DOHH2 (cell line): Measurements from ENCODE around the gene KDM2A.
"Not testable (repeated sequence)": the region's sequence is repeated elsewhere in the genome, so short reads cannot be mapped to it uniquely, and the experiment has no call there.

Experiments used
- H3F3A ChIP-seq: fragments of 200-600 bp; sonication (generic), shearing (Covaris generic); 2 replicates; pipeline ENCODE4 v1.6.0; 2016; ENCODE audit warnings: antibody characterized with exemption, mild to moderate bottlenecking; ENCODE audit not compliant: control insufficient read depth, insufficient read depth
- H3K27ac ChIP-seq: fragments of 200-600 bp; sonication (generic); 2 replicates; pipeline ENCODE4 v1.5.1; 2014; ENCODE audit warnings: low read depth, mild to moderate bottlenecking, low read length, moderate library complexity
- H3K27me3 ChIP-seq: fragments of 200-600 bp; sonication (generic); 2 replicates; pipeline ENCODE4 v1.6.1; 2014; ENCODE audit warnings: mild to moderate bottlenecking, low read length, mixed read lengths; ENCODE audit not compliant: control insufficient read depth
- H3K36me3 ChIP-seq: fragments of 200-600 bp; sonication (generic); 2 replicates; pipeline ENCODE4 v1.6.1; 2014; ENCODE audit warnings: mild to moderate bottlenecking, low read length, moderate library complexity, mixed read lengths; ENCODE audit not compliant: control insufficient read depth
- H3K4me1 ChIP-seq: fragments of 200-600 bp; sonication (generic); 2 replicates; pipeline ENCODE4 v1.6.1; 2014; ENCODE audit warnings: mild to moderate bottlenecking, low read length, mixed read lengths; ENCODE audit not compliant: control insufficient read depth
- H3K4me2 ChIP-seq: fragments of 200-600 bp; sonication (generic); 2 replicates; pipeline ENCODE4 v1.6.0; 2014; ENCODE audit warnings: mild to moderate bottlenecking, low read length, moderate library complexity
- H3K4me3 ChIP-seq: fragments of 200-600 bp; sonication (generic); 2 replicates; pipeline ENCODE4 v1.5.1; 2014; ENCODE audit warnings: mild to moderate bottlenecking, low read length, mixed read lengths
- H3K79me2 ChIP-seq: fragments of 200-600 bp; sonication (generic); 2 replicates; pipeline ENCODE4 v1.6.1; 2014; ENCODE audit warnings: mild to moderate bottlenecking, low read length, mixed read lengths; ENCODE audit not compliant: control insufficient read depth
- H3K9me2 ChIP-seq: fragments of 200-600 bp; sonication (generic); replicated peaks from 2 replicates; pipeline ENCODE4 v1.6.1; 2014; ENCODE audit warnings: mild to moderate bottlenecking, low read length, mixed read lengths; ENCODE audit not compliant: control insufficient read depth
- H3K9me3 ChIP-seq: fragments of 200-600 bp; sonication (generic); 2 replicates; pipeline ENCODE4 v1.6.1; 2014; ENCODE audit warnings: antibody characterized with exemption, low read length, mixed read lengths; ENCODE audit not compliant: control insufficient read depth, insufficient read depth
- H4K20me1 ChIP-seq: fragments of 200-600 bp; sonication (generic); 2 replicates; pipeline ENCODE4 v1.6.0; 2014; ENCODE audit warnings: low read depth, mild to moderate bottlenecking, antibody characterized with exemption, low read length, moderate library complexity; ENCODE audit not compliant: control insufficient read depth, insufficient read depth
- EZH2phosphoT487 ChIP-seq: fragments of 200-600 bp; sonication (generic); IDR thresholded peaks from 2 replicates; pipeline ENCODE4 v1.6.1; 2017; ENCODE audit warnings: borderline replicate concordance, mild to moderate bottlenecking, antibody characterized with exemption, low read length, moderate library complexity, mixed read lengths
- TF ChIP-seq, protein P1 (sequence below): fragments of 200-600 bp; sonication (generic); IDR thresholded peaks from one replicate; pipeline ENCODE4 v1.5.1; 2014; ENCODE audit warnings: antibody characterized with exemption, mild to moderate bottlenecking, low read depth, low read length; ENCODE audit not compliant: poor library complexity, severe bottlenecking

The KDM2A gene

GRCh38 chr11:67202028-67202427 is 83.0 kb downstream of the KDM2A start:
- H3K4me2 ChIP-seq, result no peak overlapping the region
- no peaks in the 10 kb centered on the region for H3K9me2 ChIP-seq
- no peak overlapping the region for H3K4me3 ChIP-seq
- no peaks in the 10 kb centered on the region for H3K79me2 ChIP-seq
- no peaks in the 10 kb centered on the region for H3K9me3 ChIP-seq
- H3F3A ChIP-seq, result no peaks in the 10 kb centered on the region
- H3K27me3 ChIP-seq, result no peaks in the 10 kb centered on the region
- H3K27ac ChIP-seq, result no peak overlapping the region
- H3K36me3 ChIP-seq, result peaks cover 13% of the 10 kb centered on the region
- H3K4me1 ChIP-seq, result no peaks in the 10 kb centered on the region
- TF ChIP-seq, protein P1, sequence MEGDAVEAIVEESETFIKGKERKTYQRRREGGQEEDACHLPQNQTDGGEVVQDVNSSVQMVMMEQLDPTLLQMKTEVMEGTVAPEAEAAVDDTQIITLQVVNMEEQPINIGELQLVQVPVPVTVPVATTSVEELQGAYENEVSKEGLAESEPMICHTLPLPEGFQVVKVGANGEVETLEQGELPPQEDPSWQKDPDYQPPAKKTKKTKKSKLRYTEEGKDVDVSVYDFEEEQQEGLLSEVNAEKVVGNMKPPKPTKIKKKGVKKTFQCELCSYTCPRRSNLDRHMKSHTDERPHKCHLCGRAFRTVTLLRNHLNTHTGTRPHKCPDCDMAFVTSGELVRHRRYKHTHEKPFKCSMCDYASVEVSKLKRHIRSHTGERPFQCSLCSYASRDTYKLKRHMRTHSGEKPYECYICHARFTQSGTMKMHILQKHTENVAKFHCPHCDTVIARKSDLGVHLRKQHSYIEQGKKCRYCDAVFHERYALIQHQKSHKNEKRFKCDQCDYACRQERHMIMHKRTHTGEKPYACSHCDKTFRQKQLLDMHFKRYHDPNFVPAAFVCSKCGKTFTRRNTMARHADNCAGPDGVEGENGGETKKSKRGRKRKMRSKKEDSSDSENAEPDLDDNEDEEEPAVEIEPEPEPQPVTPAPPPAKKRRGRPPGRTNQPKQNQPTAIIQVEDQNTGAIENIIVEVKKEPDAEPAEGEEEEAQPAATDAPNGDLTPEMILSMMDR, result no peak
- no peak for TF ChIP-seq EZH2phosphoT487
- peaks cover 2% of the 10 kb centered on the region; the same call in 1 of the 2 replicates for H4K20me1 ChIP-seq

DNA sequence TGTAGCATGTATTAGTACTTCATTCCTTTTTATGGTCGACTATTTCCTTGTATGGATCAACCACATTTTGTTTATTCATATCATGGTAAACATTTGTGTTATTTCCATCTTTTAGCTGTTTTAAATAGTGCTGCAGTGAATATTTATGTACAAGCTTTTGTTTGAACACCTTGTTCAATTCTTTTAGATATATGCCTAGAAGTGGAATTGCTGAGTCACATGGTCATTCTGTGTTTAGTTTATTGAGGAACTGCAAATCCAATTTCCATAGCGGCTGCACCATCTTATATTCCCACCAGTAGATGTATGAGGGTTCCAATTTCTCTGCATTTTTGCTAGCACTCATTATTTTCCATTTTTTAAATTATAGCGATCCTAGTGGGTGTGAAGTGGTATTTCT is 85.8 kb downstream of the KDM2A start:
- H3K27ac ChIP-seq, result no peak overlapping the region
- no peaks in the 10 kb centered on the region for H3K79me2 ChIP-seq
- H4K20me1 ChIP-seq, result no peaks in the 10 kb centered on the region
- H3K9me3 ChIP-seq, result no peaks in the 10 kb centered on the region
- H3K36me3 ChIP-seq, result peaks cover 20% of the 10 kb centered on the region
- H3K27me3 ChIP-seq, result no peaks in the 10 kb centered on the region
- H3F3A ChIP-seq, result no peaks in the 10 kb centered on the region
- no peaks in the 10 kb centered on the region for H3K9me2 ChIP-seq
- no peak for TF ChIP-seq EZH2phosphoT487
- TF ChIP-seq, protein P1, result no peak
- H3K4me2 ChIP-seq, result no peak overlapping the region
- H3K4me1 ChIP-seq, result no peaks in the 10 kb centered on the region
- no peak overlapping the region for H3K4me3 ChIP-seq

DNA sequence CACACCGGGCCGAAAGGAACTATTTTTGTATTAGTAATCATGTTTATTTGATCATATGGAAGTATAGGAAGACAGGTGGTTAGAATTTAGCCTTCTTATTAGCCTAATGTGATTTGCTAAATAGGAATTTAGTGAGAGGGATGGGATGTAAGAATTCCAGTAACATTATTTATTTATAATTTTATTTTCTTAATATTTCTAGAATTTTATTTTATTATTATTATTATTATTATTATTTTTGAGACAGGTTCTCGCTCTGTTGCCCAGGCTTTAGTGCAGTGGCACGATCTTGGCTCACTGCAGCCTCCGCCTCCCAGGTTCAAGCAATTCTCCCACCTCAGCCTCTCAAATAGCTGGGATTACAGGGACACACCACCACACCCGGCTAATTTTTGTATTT is 90.2 kb downstream of the KDM2A start:
- Histone ChIP-seq H3K36me3 (peaks cover 51% of the 10 kb centered on the region), H3K4me1 (peaks cover 22% of the 10 kb centered on the region), H3F3A (peaks cover 21% of the 10 kb centered on the region; the same call in 1 of the 2 replicates)
- not testable (repeated sequence) for H3K9me3 ChIP-seq, H3K4me3 ChIP-seq, H3K27me3 ChIP-seq, H4K20me1 ChIP-seq, H3K9me2 ChIP-seq, H3K79me2 ChIP-seq, H3K4me2 ChIP-seq, H3K27ac ChIP-seq

DNA sequence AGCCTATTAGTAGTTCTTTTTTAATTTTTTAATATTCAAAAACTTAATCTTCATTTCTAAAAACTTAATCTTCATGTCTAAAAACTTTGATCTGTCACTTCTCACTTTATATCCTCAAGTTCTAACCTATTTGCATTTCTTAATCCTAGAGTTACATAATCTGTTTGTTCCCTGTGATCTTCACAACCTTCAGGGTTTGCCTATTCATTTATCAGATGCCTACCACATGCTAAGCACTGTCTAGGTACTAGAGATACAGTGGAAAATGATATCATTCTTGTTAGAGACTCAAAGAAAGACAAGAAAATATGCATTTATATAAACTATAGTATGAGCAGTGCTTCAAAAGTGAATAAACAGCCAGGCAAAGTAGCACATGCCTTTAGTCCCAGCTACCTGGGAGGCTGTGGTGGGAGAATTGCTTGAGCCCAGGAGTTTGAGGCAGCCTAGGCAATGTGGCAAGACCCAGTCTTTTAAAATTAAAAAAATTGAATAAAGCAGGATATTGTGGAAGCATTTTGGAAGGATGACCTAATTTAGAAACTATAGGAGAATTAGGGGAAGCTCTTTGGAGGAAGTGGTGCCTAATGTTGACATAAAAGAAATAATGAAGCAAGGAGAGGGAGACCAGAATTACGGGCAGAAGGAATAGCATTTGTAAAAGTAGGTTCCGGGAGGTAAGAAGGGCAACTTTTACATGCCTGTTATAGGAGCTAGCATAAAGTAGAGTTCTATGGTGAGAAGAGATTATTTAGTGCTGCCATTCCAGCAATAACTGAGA is 92.8 kb downstream of the KDM2A start:
- Histone ChIP-seq H3K9me3 (no peaks in the 10 kb centered on the region), H3K27me3 (no peaks in the 10 kb centered on the region), H3K4me1 (peaks cover 22% of the 10 kb centered on the region), H3K27ac (no peak overlapping the region), H3K4me2 (peak overlapping the region; percentile 42), H3K79me2 (no peaks in the 10 kb centered on the region), H3F3A (peaks cover 21% of the 10 kb centered on the region; the same call in 1 of the 2 replicates), H4K20me1 (no peaks in the 10 kb centered on the region), H3K36me3 (peaks cover 68% of the 10 kb centered on the region), H3K4me3 (no peak overlapping the region), H3K9me2 (no peaks in the 10 kb centered on the region)
- TF ChIP-seq EZH2phosphoT487, result no peak
- TF ChIP-seq, protein P1, result no peak
